ENCODE data around the gene RAMAC. TPM values are rescaled to one million over a fixed set of nuclear protein-coding genes. Genes with fewer than 3 reads are reported as not detected.
"Not testable (repeated sequence)": the region's sequence is repeated elsewhere in the genome, so short reads cannot be mapped to it uniquely, and the experiment has no call there.

The RAMAC gene
- total RNA-seq = 10 to 100 TPM; 14.2 to 27.7 (median 18.7) TPM
- 10 to 100 TPM; 28.0 to 33.4 TPM for polyA plus RNA-seq
- total RNA-seq = 14.0 reads per million, percentile 43 among the genes with 10 or more reads in this experiment

DNA sequence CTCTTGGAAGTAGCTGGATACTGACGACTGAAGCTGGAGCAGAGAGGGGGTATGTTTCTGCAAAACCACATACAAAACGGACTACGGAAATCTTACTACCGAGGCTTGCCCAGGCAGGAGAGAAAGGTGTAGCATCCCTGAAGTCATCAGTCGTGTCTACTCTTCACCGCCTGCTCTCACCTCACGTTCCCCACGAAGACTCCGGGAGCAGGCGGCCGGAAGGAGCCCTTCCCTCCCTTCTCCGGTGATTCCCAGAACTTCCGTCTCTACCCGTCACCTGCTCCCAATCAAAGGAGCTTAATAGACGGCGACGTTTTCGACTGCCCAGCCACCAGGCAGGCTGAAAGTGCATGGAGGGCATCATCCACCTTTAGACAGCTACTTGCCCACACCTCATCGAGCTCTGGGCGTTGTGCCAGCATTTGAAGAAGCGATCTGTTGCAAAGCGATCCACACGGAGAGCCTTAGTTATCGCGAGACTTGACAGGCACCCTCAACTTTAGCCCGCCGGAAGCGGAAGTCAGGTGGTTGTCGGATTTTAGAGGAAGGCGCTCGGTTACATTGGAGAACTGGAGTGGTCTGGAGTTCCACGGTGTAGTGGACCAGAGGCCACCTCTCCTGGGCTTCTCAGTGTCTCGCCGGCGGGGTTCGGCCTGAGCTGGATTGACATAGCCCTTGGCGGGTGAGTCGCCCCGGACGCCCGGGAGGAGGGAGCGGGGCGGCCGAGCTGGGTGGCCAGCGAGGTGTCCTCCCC lies at the start of gene RAMAC:
RAMAC (plus strand) TSS at position 523 of the 754 bp plus-strand sequence. CDS start 2,809 bp downstream, outside the sequence.
- POLR2A ChIA-PET = interaction anchor here (0.6 to 3.5 kb wide), 12 partner anchors 9 to 448 kb away, joined by 3 to 30 read pairs (median 4); partner anchors contain the start of genes BTBD1, C15orf40 and RPS17
- Histone ChIP-seq H3K27ac (ENCODE audit: low read depth, low read length) (peak within 1 kb of the TSS; percentile 82), H3K4me3 (ENCODE audit: low read length) (peak within 1 kb of the TSS; percentile 90), H3K36me3 (ENCODE audit: control insufficient read depth in 2 of 3, insufficient read depth in 3 of 3, low read length in 3 of 3) (peaks cover 0 to 9% (median 6%) of the 10 kb centered on the region in 3 experiments), H3K4me1 (ENCODE audit: control insufficient read depth in 2 of 2, insufficient read depth in 2 of 2, low read length in 2 of 2) (peaks cover 14 to 18% of the 10 kb centered on the region in 2 donors), H3K9me3 (ENCODE audit: control insufficient read depth in 2 of 3, low read length in 3 of 3) (no peaks in the 10 kb centered on the region), H3K27me3 (ENCODE audit: control insufficient read depth in 2 of 2, insufficient read depth in 2 of 2, low read length in 2 of 2) (no peaks in the 10 kb centered on the region)
- CTCF ChIA-PET = interaction anchor here (1.2 to 1.8 kb wide), 3 partner anchors 14 to 445 kb away, joined by 4 to 5 read pairs (median 4); partner anchors contain the start of gene RPS17
- Mint-ChIP-seq H3K36me3 (peaks cover 0 to 19% (median 14%) of the 10 kb centered on the region in 5 donors), H3K4me3 (peak within 1 kb of the TSS; percentile 84 to 100 (median 99)), H3K4me1 (peaks cover 21 to 43% (median 35%) of the 10 kb centered on the region in 7 donors), H3K9me3 (no peaks in the 10 kb centered on the region), H3K27me3 (no peaks in the 10 kb centered on the region), H3K27ac (peak within 1 kb of the TSS; percentile 73 to 99 (median 95))
- ATAC-seq (peak; percentile 93), DNase-seq (peak; percentile 70 to 97 (median 91))
- intact Hi-C loops (cut with micrococcal nuclease) = loop anchor here (1.0 to 5.0 kb wide), 10 partner anchors 19 to 446 kb away; partner anchors contain the start of genes C15orf40 (in 2 of the 2), RPS17 (in 2 of the 2), WHAMM (in 2 of the 2) and CPEB1 (in 1 of the 2)

- Histone ChIP-seq H3K27ac (ENCODE audit: low read depth, low read length) (no peak overlapping the region), H3K4me3 (ENCODE audit: low read length) (no peak overlapping the region), H3K27me3 (ENCODE audit: control insufficient read depth in 2 of 2, insufficient read depth in 2 of 2, low read length in 2 of 2) (no peaks in the 10 kb centered on the region), H3K9me3 (ENCODE audit: control insufficient read depth in 2 of 3, low read length in 3 of 3) (no peaks in the 10 kb centered on the region), H3K4me1 (ENCODE audit: control insufficient read depth in 2 of 2, insufficient read depth in 2 of 2, low read length in 2 of 2) (no peaks in the 10 kb centered on the region), H3K36me3 (ENCODE audit: control insufficient read depth in 2 of 3, insufficient read depth in 3 of 3, low read length in 3 of 3) (no peaks in the 10 kb centered on the region)
- ATAC-seq (no peak), DNase-seq (no peak)
- H3K9me3 Mint-ChIP-seq = peaks cover 0 to 1% (median 0%) of the 10 kb centered on the region in 11 donors
- no peak overlapping the region for H3K27ac Mint-ChIP-seq
- CTCF ChIA-PET = no interaction called here
- H3K27me3 Mint-ChIP-seq = peaks cover 0 to 11% (median 5%) of the 10 kb centered on the region in 5 donors
- H3K36me3 Mint-ChIP-seq = peaks cover 0 to 10% (median 5%) of the 10 kb centered on the region in 5 donors
- H3K4me3 Mint-ChIP-seq = no peak overlapping the region
- intact Hi-C loops (cut with micrococcal nuclease) = no loop called here
- POLR2A ChIA-PET = no interaction called here
- peaks cover 0 to 6% (median 0%) of the 10 kb centered on the region in 7 donors for H3K4me1 Mint-ChIP-seq
Observed at GRCh38 chr15:82936966-82937711, 48.9 kb upstream of the RAMAC start.

DNA sequence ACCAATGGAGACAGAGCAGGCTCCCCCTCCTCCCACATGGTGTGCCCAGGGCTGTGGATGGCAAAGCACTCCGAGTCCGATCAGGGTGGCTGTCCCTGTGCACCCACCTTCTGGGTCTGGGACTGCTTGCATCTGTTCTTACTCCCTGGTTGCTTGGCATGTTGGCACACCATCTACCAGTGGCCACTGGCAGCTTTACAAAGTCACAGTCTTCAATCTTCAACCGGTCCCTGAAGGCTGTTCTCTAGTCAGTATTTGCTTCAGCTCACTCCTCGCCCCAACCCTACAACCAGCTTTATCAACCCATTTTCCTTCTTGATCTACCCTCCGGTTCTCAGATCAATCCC lies 48.3 kb upstream of the RAMAC start:
- ATAC-seq = no peak
- H3K36me3 ChIP-seq (ENCODE audit: control insufficient read depth in 2 of 3, insufficient read depth in 3 of 3, low read length in 3 of 3) = no peaks in the 10 kb centered on the region
- Mint-ChIP-seq H3K27ac (no peak overlapping the region), H3K4me3 (no peak overlapping the region), H3K4me1 (peaks cover 0 to 6% (median 0%) of the 10 kb centered on the region in 7 donors), H3K36me3 (peaks cover 0 to 10% (median 5%) of the 10 kb centered on the region in 5 donors), H3K9me3 (peaks cover 0 to 1% (median 0%) of the 10 kb centered on the region in 11 donors), H3K27me3 (peaks cover 0 to 11% (median 5%) of the 10 kb centered on the region in 5 donors)
- CTCF ChIA-PET = no interaction called here
- POLR2A ChIA-PET = no interaction called here
- H3K4me3 ChIP-seq (ENCODE audit: low read length) = no peak overlapping the region
- H3K27me3 ChIP-seq (ENCODE audit: control insufficient read depth in 2 of 2, insufficient read depth in 2 of 2, low read length in 2 of 2) = no peaks in the 10 kb centered on the region
- intact Hi-C loops (cut with micrococcal nuclease) = no loop called here
- H3K27ac ChIP-seq (ENCODE audit: low read depth, low read length) = no peak overlapping the region
- H3K9me3 ChIP-seq (ENCODE audit: control insufficient read depth in 2 of 3, low read length in 3 of 3) = no peaks in the 10 kb centered on the region
- H3K4me1 ChIP-seq (ENCODE audit: control insufficient read depth in 2 of 2, insufficient read depth in 2 of 2, low read length in 2 of 2) = no peaks in the 10 kb centered on the region
- no peak for DNase-seq

DNA sequence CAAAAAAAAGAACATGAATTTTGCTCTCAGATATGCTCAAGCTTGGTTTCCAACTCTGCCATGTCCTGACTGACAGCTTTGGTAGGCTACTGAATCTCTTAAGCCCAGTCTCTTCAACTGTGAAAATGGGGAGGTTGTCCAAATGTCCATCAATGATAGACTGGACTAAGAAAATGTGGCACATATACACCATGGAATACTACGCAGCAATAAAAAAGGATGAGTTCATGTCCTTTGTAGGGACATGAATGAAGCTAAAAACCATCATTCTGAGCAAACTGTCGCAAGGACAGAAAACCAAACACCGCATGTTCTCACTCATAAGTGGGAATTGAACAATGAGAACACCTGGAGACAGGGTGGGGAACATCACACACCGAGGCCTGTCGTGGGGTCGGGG lies 46.3 kb upstream of the RAMAC start:
- H3K27ac Mint-ChIP-seq; H3K9me3 ChIP-seq (ENCODE audit: control insufficient read depth in 2 of 3, low read length in 3 of 3); DNase-seq; intact Hi-C loops (cut with micrococcal nuclease); H3K36me3 ChIP-seq (ENCODE audit: control insufficient read depth in 2 of 3, insufficient read depth in 3 of 3, low read length in 3 of 3); H3K9me3 Mint-ChIP-seq; H3K27me3 ChIP-seq (ENCODE audit: control insufficient read depth in 2 of 2, insufficient read depth in 2 of 2, low read length in 2 of 2); POLR2A ChIA-PET; H3K4me1 Mint-ChIP-seq; ATAC-seq; H3K4me1 ChIP-seq (ENCODE audit: control insufficient read depth in 2 of 2, insufficient read depth in 2 of 2, low read length in 2 of 2); H3K4me3 Mint-ChIP-seq; H3K4me3 ChIP-seq (ENCODE audit: low read length); H3K27ac ChIP-seq (ENCODE audit: low read depth, low read length): not testable (repeated sequence)
- CTCF ChIA-PET = interaction anchor here (0.7 kb wide), 1 partner anchor 16 kb away, joined by 3 read pairs; no protein-coding TSS in a partner anchor
- Mint-ChIP-seq H3K27me3 (peaks cover 0 to 12% (median 5%) of the 10 kb centered on the region in 5 donors), H3K36me3 (peaks cover 0 to 10% (median 5%) of the 10 kb centered on the region in 5 donors)

GRCh38 chr15:82942691-82943090 lies 43.3 kb upstream of the RAMAC start:
- Histone ChIP-seq H3K4me1 (ENCODE audit: control insufficient read depth in 2 of 2, insufficient read depth in 2 of 2, low read length in 2 of 2) (no peaks in the 10 kb centered on the region), H3K27ac (ENCODE audit: low read depth, low read length) (no peak overlapping the region), H3K36me3 (ENCODE audit: control insufficient read depth in 2 of 3, insufficient read depth in 3 of 3, low read length in 3 of 3) (no peaks in the 10 kb centered on the region), H3K4me3 (ENCODE audit: low read length) (no peak overlapping the region), H3K9me3 (ENCODE audit: control insufficient read depth in 2 of 3, low read length in 3 of 3) (no peaks in the 10 kb centered on the region), H3K27me3 (ENCODE audit: control insufficient read depth in 2 of 2, insufficient read depth in 2 of 2, low read length in 2 of 2) (no peaks in the 10 kb centered on the region)
- H3K36me3 Mint-ChIP-seq = peaks cover 0 to 15% (median 5%) of the 10 kb centered on the region in 5 donors
- no peak overlapping the region for H3K4me3 Mint-ChIP-seq
- ATAC-seq = no peak
- ChIA-PET CTCF (no interaction called here), POLR2A (no interaction called here)
- peaks cover 5 to 27% (median 13%) of the 10 kb centered on the region in 5 donors for H3K27me3 Mint-ChIP-seq
- DNase-seq = no peak
- no peak overlapping the region for H3K27ac Mint-ChIP-seq
- intact Hi-C loops (cut with micrococcal nuclease) = no loop called here
- peaks cover 0 to 2% (median 0%) of the 10 kb centered on the region in 11 donors for H3K9me3 Mint-ChIP-seq
- peaks cover 0 to 1% (median 0%) of the 10 kb centered on the region in 7 donors for H3K4me1 Mint-ChIP-seq

- CTCF ChIA-PET = no interaction called here
- Histone ChIP-seq H3K36me3 (ENCODE audit: control insufficient read depth in 2 of 3, insufficient read depth in 3 of 3, low read length in 3 of 3) (no peaks in the 10 kb centered on the region), H3K4me3 (ENCODE audit: low read length) (no peak overlapping the region), H3K9me3 (ENCODE audit: control insufficient read depth in 2 of 3, low read length in 3 of 3) (no peaks in the 10 kb centered on the region), H3K4me1 (ENCODE audit: control insufficient read depth in 2 of 2, insufficient read depth in 2 of 2, low read length in 2 of 2) (no peaks in the 10 kb centered on the region), H3K27me3 (ENCODE audit: control insufficient read depth in 2 of 2, insufficient read depth in 2 of 2, low read length in 2 of 2) (no peaks in the 10 kb centered on the region), H3K27ac (ENCODE audit: low read depth, low read length) (no peak overlapping the region)
- no peak overlapping the region for H3K4me3 Mint-ChIP-seq
- ATAC-seq (no peak), DNase-seq (no peak)
- POLR2A ChIA-PET = no interaction called here
- H3K27ac Mint-ChIP-seq = no peak overlapping the region
- peaks cover 5 to 29% (median 13%) of the 10 kb centered on the region in 5 donors for H3K27me3 Mint-ChIP-seq
- intact Hi-C loops (cut with micrococcal nuclease) = no loop called here
- peaks cover 0 to 2% (median 0%) of the 10 kb centered on the region in 11 donors for H3K9me3 Mint-ChIP-seq
- H3K4me1 Mint-ChIP-seq = peaks cover 0 to 1% (median 0%) of the 10 kb centered on the region in 7 donors
- H3K36me3 Mint-ChIP-seq = peaks cover 0 to 15% (median 5%) of the 10 kb centered on the region in 5 donors
Observed at GRCh38 chr15:82943176-82943575, 42.8 kb upstream of the RAMAC start.
